GM12892 (cell line): ENCODE measurements around the gene LGALS3.

Experiments
- POLR2A ChIP-seq: IDR thresholded peaks from 2 replicates; pipeline ENCODE4 v1.6.1; 2011; ENCODE audit warnings: low read depth, low read length, control low read depth
- POLR2AphosphoS5 ChIP-seq: IDR thresholded peaks from 2 replicates; pipeline ENCODE4 v1.6.1; 2011; ENCODE audit warnings: low read depth, low read length, control low read depth

- TF ChIP-seq POLR2A (no peak), POLR2AphosphoS5 (no peak)
These were observed 3.6 kb upstream of the LGALS3 start for GRCh38 chr14:55125403-55125802.
